Sigmoid colon (tissue), 4 donors: ENCODE measurements around the gene CDH13.

ENCODE experiments used
- POLR2A ChIP-seq, 2 donors: fragments of 450-650 bp; IDR thresholded peaks; one replicate each; pipeline ENCODE4 v1.6.1; 2016; ENCODE audit warnings: antibody characterized with exemption in 2 of 2, mild to moderate bottlenecking in 2 of 2, moderate library complexity in 2 of 2
- POLR2AphosphoS5 ChIP-seq, 4 donors: sonication (generic); formaldehyde crosslinking; IDR thresholded peaks; one replicate each; pipeline ENCODE4 v1.6.1; 2017; ENCODE audit warnings: antibody characterized with exemption in 4 of 4
- TF ChIP-seq, protein P1 (sequence below), 4 experiments: fragments of 450-650 bp in 3 of 4; fragments of 200-600 bp in 1 of 4; IDR thresholded peaks; one replicate each; pipeline ENCODE4 v1.5.1; 2016 to 2019; ENCODE audit warnings: antibody characterized with exemption in 4 of 4, mild to moderate bottlenecking in 3 of 4, moderate library complexity in 2 of 4

DNA sequence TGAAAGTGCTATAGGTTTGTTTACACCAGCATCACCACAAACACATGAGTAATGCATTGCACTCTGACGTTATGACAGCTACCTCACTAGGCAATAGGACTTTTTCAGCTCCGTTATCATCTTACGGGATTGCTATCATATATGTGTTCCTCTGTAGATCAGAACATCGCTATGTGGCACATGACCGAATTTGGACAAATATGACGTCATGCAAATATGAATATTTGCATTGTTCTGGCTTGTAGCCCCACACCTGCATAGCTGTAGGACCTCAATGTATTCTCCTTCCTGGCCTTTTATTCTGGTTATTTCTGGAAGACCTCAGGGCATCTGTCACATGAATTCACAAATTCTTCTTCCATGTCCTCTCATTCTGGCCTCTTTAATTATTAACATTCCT, 393.2 kb downstream of the CDH13 start:
- TF ChIP-seq, protein P1, sequence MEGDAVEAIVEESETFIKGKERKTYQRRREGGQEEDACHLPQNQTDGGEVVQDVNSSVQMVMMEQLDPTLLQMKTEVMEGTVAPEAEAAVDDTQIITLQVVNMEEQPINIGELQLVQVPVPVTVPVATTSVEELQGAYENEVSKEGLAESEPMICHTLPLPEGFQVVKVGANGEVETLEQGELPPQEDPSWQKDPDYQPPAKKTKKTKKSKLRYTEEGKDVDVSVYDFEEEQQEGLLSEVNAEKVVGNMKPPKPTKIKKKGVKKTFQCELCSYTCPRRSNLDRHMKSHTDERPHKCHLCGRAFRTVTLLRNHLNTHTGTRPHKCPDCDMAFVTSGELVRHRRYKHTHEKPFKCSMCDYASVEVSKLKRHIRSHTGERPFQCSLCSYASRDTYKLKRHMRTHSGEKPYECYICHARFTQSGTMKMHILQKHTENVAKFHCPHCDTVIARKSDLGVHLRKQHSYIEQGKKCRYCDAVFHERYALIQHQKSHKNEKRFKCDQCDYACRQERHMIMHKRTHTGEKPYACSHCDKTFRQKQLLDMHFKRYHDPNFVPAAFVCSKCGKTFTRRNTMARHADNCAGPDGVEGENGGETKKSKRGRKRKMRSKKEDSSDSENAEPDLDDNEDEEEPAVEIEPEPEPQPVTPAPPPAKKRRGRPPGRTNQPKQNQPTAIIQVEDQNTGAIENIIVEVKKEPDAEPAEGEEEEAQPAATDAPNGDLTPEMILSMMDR (IDR thresholded peaks at IDR 0.05): no peak
- no peak for TF ChIP-seq POLR2AphosphoS5 (IDR thresholded peaks at IDR 0.05)
- TF ChIP-seq POLR2A (IDR thresholded peaks at IDR 0.05): no peak
